Gastrocnemius medialis (tissue), 4 donors: Measurements from ENCODE around the gene TRIM71. TPM values are rescaled to one million over a fixed set of nuclear protein-coding genes. Genes with fewer than 3 reads are reported as not detected.

Experiments
- ATAC-seq, 2 donors: fragments of 150-250 bp; one replicate each; pipeline ENCODE4 v1.9.1; 2016
- DNase-seq, 2 donors: peaks; one replicate each; pipeline ENCODE4 v3.0.0-alpha.2; 2019
- H3K27ac ChIP-seq, 4 donors: fragments of 200-600 bp; sonication (generic); 1 replicate in 1 of 4; 2 replicates in 3 of 4; pipeline ENCODE4 v1.5.1; 2016 to 2018; ENCODE audit warnings: mild to moderate bottlenecking in 2 of 4, moderate library complexity in 1 of 4
- H3K27me3 ChIP-seq, 3 donors: fragments of 200-600 bp; sonication (generic) in 2 of 3; 1 replicate in 1 of 3; 2 replicates in 2 of 3; pipeline versions ENCODE4 v1.5.1 to v1.6.0; 2016 to 2019; ENCODE audit warnings: mild to moderate bottlenecking in 1 of 3, moderate library complexity in 1 of 3
- H3K36me3 ChIP-seq, 2 donors: fragments of 200-600 bp; sonication (generic) in 1 of 2; one replicate each; pipeline ENCODE4 v1.5.1; 2017 to 2018
- H3K4me1 ChIP-seq, 2 donors: fragments of 200-600 bp; sonication (generic) in 1 of 2; one replicate each; pipeline ENCODE4 v1.5.1; 2016 to 2017; ENCODE audit warnings: mild to moderate bottlenecking in 2 of 2
- H3K4me3 ChIP-seq, 4 donors: fragments of 200-600 bp; sonication (generic) in 3 of 4; 1 replicate in 1 of 4; 2 replicates in 3 of 4; pipeline ENCODE4 v1.5.1; 2016 to 2019; ENCODE audit warnings: mild to moderate bottlenecking in 2 of 4
- H3K9me3 ChIP-seq, 3 donors: fragments of 200-600 bp; sonication (generic) in 2 of 3; 1 replicate in 1 of 3; 2 replicates in 2 of 3; pipeline ENCODE4 v1.5.1; 2016 to 2019
- CTCF ChIP-seq, 5 experiments: fragments of 450-650 bp in 3 of 5; fragments of 200-600 bp in 2 of 5; sonication (generic) in 2 of 5; IDR thresholded peaks in 4 of 5; conservative IDR thresholded peaks in 1 of 5; 1 replicate in 4 of 5; 2 replicates in 1 of 5; pipeline ENCODE4 v1.5.1; 2016 to 2019; ENCODE audit warnings: antibody characterized with exemption in 5 of 5, mild to moderate bottlenecking in 3 of 5, moderate library complexity in 3 of 5
- POLR2A ChIP-seq, 2 donors: fragments of 450-650 bp; IDR thresholded peaks; one replicate each; pipeline ENCODE4 v1.6.1; 2017; ENCODE audit warnings: antibody characterized with exemption in 2 of 2, mild to moderate bottlenecking in 2 of 2, moderate library complexity in 2 of 2
- in situ Hi-C, 4 donors: fragments of 200-750 bp; cut with MboI; loops; one replicate each; pipeline versions ENCODE4 v1.15.0 to v1.8.0; 2017; ENCODE audit warnings: low sequenced_read_pairs in 4 of 4
- intact Hi-C: fragments of 100-400 bp; cut with DNase I; formaldehyde crosslinking; loops from one replicate; pipeline ENCODE4 v1.15.1; 2023; ENCODE audit warnings: low total_unique reads
- total RNA-seq, 4 donors: library from RNA; depleted of rRNA; stranded (reverse); fragments of >200 nt; gene quantifications; one replicate each; pipeline versions ENCODE4 v1.1.0 to v1.2.3, GENCODE V29; 2016

Gene TRIM71
- total RNA-seq, 4 donors from 2014 or later: not detected

GRCh38 chr3:32816439-32817256 lies 1.1 kb upstream of the TRIM71 start:
- in situ Hi-C loops (no loop called here), intact Hi-C loops (no loop called here)
- Histone ChIP-seq H3K4me1 (peaks cover 0 to 10% of the 10 kb centered on the region in 2 donors), H3K36me3 (no peaks in the 10 kb centered on the region), H3K27ac (no peak overlapping the region), H3K4me3 (peak overlapping the region; percentile 33 to 48 (median 40)), H3K27me3 (peaks cover 44 to 56% (median 50%) of the 10 kb centered on the region in 3 donors), H3K9me3 (no peaks in the 10 kb centered on the region)
- no peak for TF ChIP-seq CTCF (IDR thresholded peaks at IDR 0.05 in 4 of 5, conservative IDR thresholded peaks at IDR 0.05 in 1 of 5)
- TF ChIP-seq POLR2A (IDR thresholded peaks at IDR 0.05): no peak
- ATAC-seq: no peak
- DNase-seq: no peak

GRCh38 chr3:32817257-32817557 lies 590 bp upstream of the TRIM71 start:
- ATAC-seq (no peak), DNase-seq (no peak)
- no peaks in the 10 kb centered on the region for H3K36me3 ChIP-seq
- TF ChIP-seq CTCF (IDR thresholded peaks at IDR 0.05 in 4 of 5, conservative IDR thresholded peaks at IDR 0.05 in 1 of 5) (no peak), POLR2A (IDR thresholded peaks at IDR 0.05) (no peak)
- H3K9me3 ChIP-seq: no peaks in the 10 kb centered on the region
- in situ Hi-C loops (no loop called here), intact Hi-C loops (no loop called here)
- H3K4me1 ChIP-seq: peaks cover 0 to 10% of the 10 kb centered on the region in 2 donors
- H3K27me3 ChIP-seq: peaks cover 48 to 61% (median 55%) of the 10 kb centered on the region in 3 donors
- peak overlapping the region in 3 of 4 donors; percentile 37 to 48 (median 44) for H3K4me3 ChIP-seq
- no peak overlapping the region for H3K27ac ChIP-seq

GRCh38 chr3:32818229-32818969 lies 602 bp downstream of the TRIM71 start:
- Histone ChIP-seq H3K27me3 (peaks cover 58 to 73% (median 67%) of the 10 kb centered on the region in 3 donors), H3K27ac (no peak overlapping the region), H3K36me3 (no peaks in the 10 kb centered on the region), H3K4me1 (peaks cover 0 to 10% of the 10 kb centered on the region in 2 donors), H3K4me3 (no peak overlapping the region), H3K9me3 (no peaks in the 10 kb centered on the region)
- intact Hi-C loops: no loop called here
- TF ChIP-seq POLR2A (IDR thresholded peaks at IDR 0.05): no peak
- TF ChIP-seq CTCF (IDR thresholded peaks at IDR 0.05 in 4 of 5, conservative IDR thresholded peaks at IDR 0.05 in 1 of 5): no peak
- DNase-seq (no peak), ATAC-seq (no peak)
- in situ Hi-C loops: no loop called here

GRCh38 chr3:32818970-32819511 lies 1.2 kb downstream of the TRIM71 start:
- in situ Hi-C loops (no loop called here), intact Hi-C loops (no loop called here)
- ATAC-seq (no peak), DNase-seq (no peak)
- no peak for TF ChIP-seq CTCF (IDR thresholded peaks at IDR 0.05 in 4 of 5, conservative IDR thresholded peaks at IDR 0.05 in 1 of 5)
- TF ChIP-seq POLR2A (IDR thresholded peaks at IDR 0.05): no peak
- H3K4me3 ChIP-seq: no peak overlapping the region
- no peaks in the 10 kb centered on the region for H3K9me3 ChIP-seq
- H3K27me3 ChIP-seq: peaks cover 58 to 77% (median 72%) of the 10 kb centered on the region in 3 donors
- no peak overlapping the region for H3K27ac ChIP-seq
- H3K4me1 ChIP-seq: peaks cover 0 to 10% of the 10 kb centered on the region in 2 donors
- H3K36me3 ChIP-seq: no peaks in the 10 kb centered on the region
